GM12878 (cell line): Measurements from ENCODE around the gene THOC6. TPM values are rescaled to one million over a fixed set of nuclear protein-coding genes. Genes with fewer than 3 reads are reported as not detected.

ENCODE experiments used
- ASH2L ChIP-seq: fragments of 300-600, 200-600 bp; sonication (generic); IDR thresholded peaks from 2 replicates; pipeline ENCODE4 v1.6.1; 2017; ENCODE audit warnings: low read depth, mild to moderate bottlenecking, borderline replicate concordance
- BACH1 ChIP-seq: fragments of 450-650 bp; IDR thresholded peaks from 2 replicates; pipeline ENCODE4 v1.6.1; 2017; ENCODE audit warnings: mild to moderate bottlenecking, borderline replicate concordance
- CHD2 ChIP-seq: IDR thresholded peaks from 2 replicates; pipeline ENCODE4 v1.6.1; 2011; ENCODE audit warnings: low read depth, low read length, improper control_type of control experiment, borderline replicate concordance
- CUX1 ChIP-seq: IDR thresholded peaks from 2 replicates; pipeline ENCODE4 v1.6.1; 2012; ENCODE audit warnings: improper control_type of control experiment, low read depth, low read length; ENCODE audit not compliant: insufficient replicate concordance
- HSF1 ChIP-seq: fragments of 150-350 bp; IDR thresholded peaks from 2 replicates; pipeline ENCODE4 v1.6.1; 2014; ENCODE audit warnings: mild to moderate bottlenecking, low read depth, low read length
- JUNB ChIP-seq: IDR thresholded peaks from 2 replicates; pipeline ENCODE4 v1.6.1; 2016; ENCODE audit warnings: antibody characterized with exemption, mild to moderate bottlenecking
- LARP7 ChIP-seq: fragments of 450-650 bp; IDR thresholded peaks from 2 replicates; pipeline ENCODE4 v1.6.1; 2017; ENCODE audit warnings: mild to moderate bottlenecking
- MEF2B ChIP-seq: fragments of 450-650 bp; IDR thresholded peaks from 2 replicates; pipeline ENCODE4 v1.6.1; 2018; ENCODE audit warnings: mild to moderate bottlenecking, moderate library complexity; ENCODE audit not compliant: partially characterized antibody, poor library complexity, severe bottlenecking
- MTA2 ChIP-seq: fragments of 450-650 bp; IDR thresholded peaks from 2 replicates; pipeline ENCODE4 v1.6.1; 2016; ENCODE audit warnings: low read depth, mild to moderate bottlenecking, moderate library complexity
- MTA3 ChIP-seq: IDR thresholded peaks from 2 replicates; pipeline ENCODE4 v1.6.1; 2012; ENCODE audit warnings: low read length, inconsistent platforms, borderline replicate concordance
- NKRF ChIP-seq: fragments of 450-650 bp; conservative IDR thresholded peaks from 2 replicates; pipeline ENCODE4 v1.6.1; 2017; ENCODE audit warnings: mild to moderate bottlenecking, moderate library complexity
- NR2F1 ChIP-seq: fragments of 450-650 bp; conservative IDR thresholded peaks from 2 replicates; pipeline ENCODE4 v1.6.1; 2017; ENCODE audit warnings: mild to moderate bottlenecking
- PAX5 ChIP-seq: IDR thresholded peaks from 2 replicates; pipeline ENCODE4 v1.6.1; 2011; ENCODE audit warnings: low read depth, low read length, borderline replicate concordance
- POLR2A ChIP-seq: IDR thresholded peaks from 2 replicates; pipeline ENCODE4 v1.6.1; 2011; ENCODE audit warnings: low read depth, mild to moderate bottlenecking, low read length
- SMARCA5 ChIP-seq: fragments of 450-650 bp; IDR thresholded peaks from 2 replicates; pipeline ENCODE4 v1.6.1; 2017; ENCODE audit warnings: mild to moderate bottlenecking
- SUZ12 ChIP-seq: fragments of 200-600 bp; sonication (generic); IDR thresholded peaks from one replicate; pipeline ENCODE4 v1.6.1; 2018; ENCODE audit warnings: antibody characterized with exemption, mild to moderate bottlenecking; ENCODE audit not compliant: unreplicated experiment
- WRNIP1 ChIP-seq: IDR thresholded peaks from 2 replicates; pipeline ENCODE4 v1.6.1; 2011; ENCODE audit warnings: low read depth, low read length, improper control_type of control experiment, borderline replicate concordance
- ZBTB11 ChIP-seq: fragments of 450-650 bp; formaldehyde crosslinking; IDR thresholded peaks from 2 replicates; pipeline ENCODE4 v1.5.0; 2022; ENCODE audit warnings: mild to moderate bottlenecking, missing genetic modification characterization
- ZNF274 ChIP-seq: IDR thresholded peaks from one replicate; pipeline ENCODE4 v1.8.0; 2011; ENCODE audit not compliant: insufficient read length, insufficient read depth
- polyA plus RNA-seq, 11 experiments: library from polyadenylated mRNA; depleted of rRNA in 4 of 11; unstranded in 6 of 11; stranded (reverse) in 5 of 11; fragments of >200 nt; fragmentation: Nextera tagmentation in 4 of 11; fragmentation: Illumina TruSeq in 1 of 11; extraction: Ambion mirVana in 4 of 11; extraction: Trizol in 1 of 11; gene quantifications; 1 replicate in 1 of 11; 2 replicates in 10 of 11; pipeline versions ENCODE4 v1.2.1 to v1.2.3, GENCODE V29; 2011 to 2016; ENCODE audit warnings: inconsistent platforms in 2 of 11, missing spikeins in 2 of 11, low read depth in 1 of 11
- total RNA-seq, 4 experiments: library from RNA; depleted of rRNA in 3 of 4; stranded (reverse); fragments of >200 nt in 3 of 4; fragmentation: Illumina TruSeq in 1 of 4; extraction: Trizol in 1 of 4; gene quantifications; 2 replicates each; pipeline versions ENCODE4 v1.2.1 to v1.2.3, GENCODE V29; 2013 to 2021

Gene THOC6
- total and polyA plus RNA-seq, 10 of the 15 experiments (the other 5 are each of a cell fraction or from before 2014, with no cell fraction given): 1.0 to 54.4 (median 27.9) TPM

- no peak for TF ChIP-seq HSF1
- peak; percentile 74 for TF ChIP-seq CHD2
- no peak for TF ChIP-seq WRNIP1
- no peak for TF ChIP-seq SUZ12
- TF ChIP-seq ZNF274: no peak
- TF ChIP-seq NR2F1: 0 out of 2 replicates have a peak, but pooled peaks have one; percentile 38
- no peak for TF ChIP-seq CUX1
- no peak for TF ChIP-seq ASH2L
- TF ChIP-seq NKRF: 0 out of 2 replicates have a peak, but pooled peaks have one; percentile 27
- TF ChIP-seq MTA3: no peak
- no peak; the same call in 1 of the 2 replicates for TF ChIP-seq JUNB
- no peak for TF ChIP-seq POLR2A
- no peak for TF ChIP-seq PAX5
- peak; percentile 53; the same call in 1 of the 2 replicates for TF ChIP-seq MTA2
- no peak for TF ChIP-seq ZBTB11 (CRISPR knock-in tag)
- 0 out of 2 replicates have a peak, but pooled peaks have one; percentile 32 for TF ChIP-seq LARP7
- TF ChIP-seq BACH1: no peak
- no peak for TF ChIP-seq SMARCA5
- TF ChIP-seq MEF2B: peak; percentile 18
Observed at GRCh38 chr16:3065069-3065741, 41.4 kb downstream of the THOC6 start, which contains the start of gene IL32 (continued).
